Lower leg skin (tissue), 3 donors: ENCODE results near the gene TMX3.

Source experiments
- CTCF ChIP-seq, 3 donors: fragments of 450-650 bp; IDR thresholded peaks; one replicate each; pipeline ENCODE4 v1.5.1; 2016; ENCODE audit warnings: antibody characterized with exemption in 3 of 3, mild to moderate bottlenecking in 3 of 3, moderate library complexity in 2 of 3
- POLR2A ChIP-seq, 2 donors: fragments of 450-650 bp; IDR thresholded peaks; one replicate each; pipeline ENCODE4 v1.6.1; 2016 to 2017; ENCODE audit warnings: antibody characterized with exemption in 2 of 2, mild to moderate bottlenecking in 1 of 2, moderate library complexity in 1 of 2

GRCh38 chr18:68666381-68666780 is 48.5 kb downstream of the TMX3 start:
- TF ChIP-seq POLR2A (IDR thresholded peaks at IDR 0.05): no peak
- no peak for TF ChIP-seq CTCF (IDR thresholded peaks at IDR 0.05)
